Mesendoderm (in vitro differentiated cells): Measurements from ENCODE around the gene SLC1A5.

Experiments used
- DNase-seq: peaks from one replicate; pipeline ENCODE4 v3.0.0; 2013
- H2AK5ac ChIP-seq: 2 replicates; pipeline ENCODE4 v1.6.1; 2013; ENCODE audit warnings: low read length, inconsistent platforms
- H2BK120ac ChIP-seq: 2 replicates; pipeline ENCODE4 v1.6.1; 2013; ENCODE audit warnings: low read depth, mild to moderate bottlenecking, low read length, moderate library complexity, mixed read lengths
- H2BK15ac ChIP-seq: replicated peaks from 2 replicates; pipeline ENCODE4 v1.6.1; 2013; ENCODE audit warnings: low read depth, mild to moderate bottlenecking, moderate library complexity
- H2BK5ac ChIP-seq: 2 replicates; pipeline ENCODE4 v1.6.1; 2013; ENCODE audit warnings: low read length, inconsistent platforms
- H3K18ac ChIP-seq: 2 replicates; pipeline ENCODE4 v1.6.1; 2013; ENCODE audit warnings: mild to moderate bottlenecking, low read length, mixed read lengths
- H3K23ac ChIP-seq: one replicate; pipeline ENCODE4 v1.6.1; 2013; ENCODE audit warnings: low read length
- H3K27ac ChIP-seq: 2 replicates; pipeline ENCODE4 v1.5.1; 2013; ENCODE audit warnings: low read depth, mild to moderate bottlenecking, inconsistent platforms, low read length, moderate library complexity
- H3K27me3 ChIP-seq: 2 replicates; pipeline ENCODE4 v1.6.1; 2013; ENCODE audit warnings: low read length, control low read depth, mild to moderate bottlenecking, inconsistent platforms; ENCODE audit not compliant: insufficient read depth, poor library complexity
- H3K36me3 ChIP-seq: 2 replicates; pipeline ENCODE4 v1.6.1; 2013; ENCODE audit warnings: low read length, inconsistent platforms; ENCODE audit not compliant: control insufficient read depth, insufficient read depth
- H3K4ac ChIP-seq: one replicate; pipeline ENCODE4 v1.6.1; 2013; ENCODE audit warnings: low read depth, mild to moderate bottlenecking, low read length, moderate library complexity
- H3K4me1 ChIP-seq: 2 replicates; pipeline ENCODE4 v1.6.1; 2013; ENCODE audit warnings: low read depth, low read length, inconsistent platforms; ENCODE audit not compliant: control insufficient read depth
- H3K4me2 ChIP-seq: 2 replicates; pipeline ENCODE4 v1.6.1; 2013; ENCODE audit warnings: low read length
- H3K4me3 ChIP-seq: 2 replicates; pipeline ENCODE4 v1.5.1; 2013; ENCODE audit warnings: mild to moderate bottlenecking, low read length
- H3K56ac ChIP-seq: one replicate; pipeline ENCODE4 v1.6.1; 2013; ENCODE audit warnings: low read length
- H3K79me1 ChIP-seq: 2 replicates; pipeline ENCODE4 v1.6.1; 2013; ENCODE audit warnings: low read length, inconsistent platforms
- H3K79me2 ChIP-seq: 2 replicates; pipeline ENCODE4 v1.6.1; 2013; ENCODE audit warnings: mild to moderate bottlenecking, low read length; ENCODE audit not compliant: control insufficient read depth, insufficient read depth
- H3K9ac ChIP-seq: 2 replicates; pipeline ENCODE4 v1.6.1; 2013; ENCODE audit warnings: low read length, inconsistent platforms
- H4K5ac ChIP-seq: one replicate; pipeline ENCODE4 v1.6.1; 2013; ENCODE audit warnings: low read length
- H4K8ac ChIP-seq: one replicate; pipeline ENCODE4 v1.6.1; 2013; ENCODE audit warnings: low read depth, mild to moderate bottlenecking, control low read depth, low read length, moderate library complexity
- WGBS: extraction: QIAGEN DNeasy Blood & Tissue Kit; methylation state at CpG from one replicate; pipeline ENCODE4 v1.1.7; 2013; ENCODE audit warnings: low lambda C conversion rate, missing lambda C conversion rate; ENCODE audit not compliant: insufficient coverage; ENCODE audit errors: extremely low coverage; 5-methylcytosine and 5-hydroxymethylcytosine counted together

Gene SLC1A5

GRCh38 chr19:46818812-46819211, 30.4 kb upstream of the SLC1A5 start:
- no peak overlapping the region for H3K4me3 ChIP-seq
- H3K9ac ChIP-seq: no peak overlapping the region
- H3K79me1 ChIP-seq: no peaks in the 10 kb centered on the region
- H2BK120ac ChIP-seq: no peak overlapping the region
- no peaks in the 10 kb centered on the region for H3K4me1 ChIP-seq
- no peaks in the 10 kb centered on the region for H3K79me2 ChIP-seq
- no peak overlapping the region for H3K27ac ChIP-seq
- no peak overlapping the region for H4K8ac ChIP-seq
- no peaks in the 10 kb centered on the region for H3K27me3 ChIP-seq
- no peak overlapping the region for H4K5ac ChIP-seq
- H3K56ac ChIP-seq: no peak overlapping the region
- no peak overlapping the region for H3K4me2 ChIP-seq
- H2BK5ac ChIP-seq: no peak overlapping the region
- WGBS: no CpG with 5 or more reads among the region's 2 CpGs
- peak; percentile 65 for DNase-seq
- no peak overlapping the region for H3K23ac ChIP-seq
- H2AK5ac ChIP-seq: no peak overlapping the region
- H2BK15ac ChIP-seq: no peak overlapping the region
- no peak overlapping the region for H3K4ac ChIP-seq
- H3K36me3 ChIP-seq: no peaks in the 10 kb centered on the region
- no peak overlapping the region for H3K18ac ChIP-seq

- Histone ChIP-seq H3K4me3 (no peak overlapping the region), H3K27me3 (no peaks in the 10 kb centered on the region)
- no CpG with 5 or more reads among the region's 18 CpGs for WGBS
These were observed 27.6 kb upstream of the SLC1A5 start for GRCh38 chr19:46815833-46816627.

GRCh38 chr19:46813839-46814358, 25.5 kb upstream of the SLC1A5 start:
- H3K79me2 ChIP-seq: no peaks in the 10 kb centered on the region
- no CpG with 5 or more reads among the region's 7 CpGs for WGBS
- no peaks in the 10 kb centered on the region for H3K27me3 ChIP-seq

More at GRCh38 chr19:46815833-46816627, 27.6 kb upstream of the SLC1A5 start:
- Histone ChIP-seq H4K8ac (no peak overlapping the region), H4K5ac (no peak overlapping the region), H3K36me3 (no peaks in the 10 kb centered on the region), H2BK5ac (no peak overlapping the region), H3K79me2 (no peaks in the 10 kb centered on the region), H3K79me1 (no peaks in the 10 kb centered on the region), H3K56ac (no peak overlapping the region), H3K27ac (no peak overlapping the region), H3K9ac (no peak overlapping the region), H3K4me2 (no peak overlapping the region), H2BK120ac (no peak overlapping the region), H3K18ac (no peak overlapping the region), H3K23ac (no peak overlapping the region), H2AK5ac (no peak overlapping the region), H3K4ac (no peak overlapping the region), H3K4me1 (no peaks in the 10 kb centered on the region), H2BK15ac (no peak overlapping the region)
- DNase-seq: no peak

GRCh38 chr19:46812977-46813838, 24.8 kb upstream of the SLC1A5 start:
- Histone ChIP-seq H3K56ac (peak overlapping the region; percentile 34), H2BK5ac (no peak overlapping the region), H3K4me3 (no peak overlapping the region), H3K27ac (no peak overlapping the region), H3K18ac (no peak overlapping the region), H3K4ac (no peak overlapping the region), H4K5ac (no peak overlapping the region), H3K4me2 (no peak overlapping the region), H2BK15ac (no peak overlapping the region), H3K23ac (no peak overlapping the region), H2BK120ac (no peak overlapping the region), H3K79me1 (no peaks in the 10 kb centered on the region), H3K9ac (no peak overlapping the region), H4K8ac (no peak overlapping the region), H3K27me3 (no peaks in the 10 kb centered on the region), H3K79me2 (no peaks in the 10 kb centered on the region), H3K4me1 (no peaks in the 10 kb centered on the region), H3K36me3 (no peaks in the 10 kb centered on the region), H2AK5ac (no peak overlapping the region)
- WGBS: no CpG with 5 or more reads among the region's 24 CpGs
- DNase-seq: no peak

More at GRCh38 chr19:46813839-46814358, 25.5 kb upstream of the SLC1A5 start:
- Histone ChIP-seq H3K27ac (no peak overlapping the region), H4K5ac (no peak overlapping the region), H3K36me3 (no peaks in the 10 kb centered on the region), H3K4me2 (no peak overlapping the region), H3K79me1 (no peaks in the 10 kb centered on the region), H3K18ac (no peak overlapping the region), H3K56ac (no peak overlapping the region), H3K4ac (no peak overlapping the region), H2BK15ac (no peak overlapping the region), H3K23ac (no peak overlapping the region), H3K4me1 (no peaks in the 10 kb centered on the region), H4K8ac (no peak overlapping the region), H2BK5ac (no peak overlapping the region), H2BK120ac (no peak overlapping the region), H2AK5ac (no peak overlapping the region), H3K9ac (no peak overlapping the region), H3K4me3 (no peak overlapping the region)
- no peak for DNase-seq

- Histone ChIP-seq H3K27ac (no peak overlapping the region), H2BK5ac (no peak overlapping the region), H3K4me3 (no peak overlapping the region), H3K36me3 (no peaks in the 10 kb centered on the region), H3K4me1 (no peaks in the 10 kb centered on the region), H3K27me3 (no peaks in the 10 kb centered on the region), H2BK15ac (no peak overlapping the region), H4K5ac (no peak overlapping the region), H3K4me2 (no peak overlapping the region), H2AK5ac (no peak overlapping the region), H3K18ac (no peak overlapping the region), H3K9ac (no peak overlapping the region), H2BK120ac (no peak overlapping the region), H3K79me2 (no peaks in the 10 kb centered on the region), H3K4ac (no peak overlapping the region), H4K8ac (no peak overlapping the region), H3K79me1 (no peaks in the 10 kb centered on the region), H3K23ac (no peak overlapping the region), H3K56ac (no peak overlapping the region)
- no CpG with 5 or more reads among the region's 13 CpGs for WGBS
- no peak for DNase-seq
These were observed 21.3 kb upstream of the SLC1A5 start for GRCh38 chr19:46809534-46810272.
